BLaER1 treated with 17β-estradiol and CSF1 and Interleukin-3, amounts not matched to agents 10 nM and 100 nM (cell line): ENCODE data around the gene CUBN.

Experiments used
- H3K27ac ChIP-seq, 11 experiments: shearing (Covaris generic); formaldehyde crosslinking; 2 replicates each; pipeline ENCODE4 v1.8.1; 2022
- H3K27me3 ChIP-seq, 11 experiments: shearing (Covaris generic); formaldehyde crosslinking; 2 replicates each; pipeline ENCODE4 v1.8.1; 2022
- H3K36me3 ChIP-seq, 11 experiments: shearing (Covaris generic); formaldehyde crosslinking; 2 replicates each; pipeline ENCODE4 v1.8.1; 2022
- H3K4me1 ChIP-seq, 10 experiments: shearing (Covaris generic); formaldehyde crosslinking; 2 replicates each; pipeline ENCODE4 v1.8.1; 2022
- H3K4me2 ChIP-seq, 11 experiments: shearing (Covaris generic); formaldehyde crosslinking; 2 replicates each; pipeline ENCODE4 v1.8.1; 2022
- H3K4me3 ChIP-seq, 10 experiments: shearing (Covaris generic); formaldehyde crosslinking; 2 replicates each; pipeline ENCODE4 v1.8.1; 2022
- H3K9ac ChIP-seq, 11 experiments: shearing (Covaris generic); formaldehyde crosslinking; 2 replicates each; pipeline ENCODE4 v1.8.1; 2022
- H3K9me3 ChIP-seq, 11 experiments: shearing (Covaris generic); formaldehyde crosslinking; replicated peaks in 1 of 11; 2 replicates each; pipeline ENCODE4 v1.8.1; 2022
- H4K20me1 ChIP-seq, 11 experiments: shearing (Covaris generic); formaldehyde crosslinking; 2 replicates each; pipeline ENCODE4 v1.8.1; 2022
- Cebpa-rat ChIP-seq, 11 experiments: shearing (Covaris generic); IDR thresholded peaks; 2 replicates each; pipeline ENCODE4 v1.8.1; 2022

CUBN gene

GRCh38 chr10:17144757-17145156 is 15.1 kb upstream of the CUBN start:
- H3K36me3 ChIP-seq = peaks cover 0 to 4% (median 0%) of the 10 kb centered on the region in 11 experiments; a peak in 1 of 22 replicates
- H3K4me1 ChIP-seq = no peaks in the 10 kb centered on the region
- no peaks in the 10 kb centered on the region for H3K27me3 ChIP-seq
- no peak overlapping the region for H3K4me3 ChIP-seq
- peaks cover 0 to 14% (median 7%) of the 10 kb centered on the region in 11 experiments; a peak in 12 of 22 replicates for H3K9me3 ChIP-seq
- no peak overlapping the region for H3K27ac ChIP-seq
- H3K4me2 ChIP-seq = no peak overlapping the region
- H4K20me1 ChIP-seq = no peaks in the 10 kb centered on the region
- no peak overlapping the region for H3K9ac ChIP-seq
- TF ChIP-seq Cebpa-rat (IDR thresholded peaks at IDR 0.05) = no peak

- no peaks in the 10 kb centered on the region for H3K27me3 ChIP-seq
- H4K20me1 ChIP-seq = no peaks in the 10 kb centered on the region
- no peak overlapping the region for H3K9ac ChIP-seq
- no peak overlapping the region for H3K4me3 ChIP-seq
- peaks cover 0 to 14% (median 7%) of the 10 kb centered on the region in 11 experiments; a peak in 12 of 22 replicates for H3K9me3 ChIP-seq
- H3K27ac ChIP-seq = no peak overlapping the region
- no peak overlapping the region for H3K4me2 ChIP-seq
- H3K36me3 ChIP-seq = peaks cover 0 to 4% (median 0%) of the 10 kb centered on the region in 11 experiments; a peak in 1 of 22 replicates
- H3K4me1 ChIP-seq = no peaks in the 10 kb centered on the region
- TF ChIP-seq Cebpa-rat (IDR thresholded peaks at IDR 0.05) = no peak
Measured at GRCh38 chr10:17144032-17144431, 14.4 kb upstream of the CUBN start.

GRCh38 chr10:17143055-17143690 is 13.6 kb upstream of the CUBN start:
- H3K4me3 ChIP-seq = no peak overlapping the region
- H3K4me2 ChIP-seq = no peak overlapping the region
- no peaks in the 10 kb centered on the region for H3K27me3 ChIP-seq
- no peaks in the 10 kb centered on the region for H3K4me1 ChIP-seq
- no peak overlapping the region for H3K27ac ChIP-seq
- TF ChIP-seq Cebpa-rat (IDR thresholded peaks at IDR 0.05) = no peak
- H3K36me3 ChIP-seq = peaks cover 0 to 4% (median 0%) of the 10 kb centered on the region in 11 experiments; a peak in 1 of 22 replicates
- H3K9ac ChIP-seq = no peak overlapping the region
- H3K9me3 ChIP-seq = peaks cover 0 to 14% (median 7%) of the 10 kb centered on the region in 11 experiments; a peak in 12 of 22 replicates
- no peaks in the 10 kb centered on the region for H4K20me1 ChIP-seq

- no peaks in the 10 kb centered on the region for H3K4me1 ChIP-seq
- peaks cover 0 to 14% (median 7%) of the 10 kb centered on the region in 11 experiments; a peak in 12 of 22 replicates for H3K9me3 ChIP-seq
- H3K27ac ChIP-seq = no peak overlapping the region
- no peaks in the 10 kb centered on the region for H4K20me1 ChIP-seq
- TF ChIP-seq Cebpa-rat (IDR thresholded peaks at IDR 0.05) = no peak
- H3K4me2 ChIP-seq = no peak overlapping the region
- H3K9ac ChIP-seq = no peak overlapping the region
- H3K36me3 ChIP-seq = no peaks in the 10 kb centered on the region; a peak in 1 of 22 replicates
- no peaks in the 10 kb centered on the region for H3K27me3 ChIP-seq
- no peak overlapping the region for H3K4me3 ChIP-seq
Measured at GRCh38 chr10:17141504-17142229, 12.1 kb upstream of the CUBN start.

GRCh38 chr10:17140386-17140761 is 10.8 kb upstream of the CUBN start:
- TF ChIP-seq Cebpa-rat (IDR thresholded peaks at IDR 0.05) = no peak

GRCh38 chr10:17138460-17139042 is 8.9 kb upstream of the CUBN start:
- no peak overlapping the region for H3K4me3 ChIP-seq
- H3K4me1 ChIP-seq = no peaks in the 10 kb centered on the region
- no peak overlapping the region for H3K27ac ChIP-seq
- H3K27me3 ChIP-seq = no peaks in the 10 kb centered on the region
- no peak overlapping the region for H3K4me2 ChIP-seq
- H3K9ac ChIP-seq = no peak overlapping the region
- H3K9me3 ChIP-seq = peaks cover 0 to 14% (median 7%) of the 10 kb centered on the region in 11 experiments; a peak in 12 of 22 replicates
- no peak for TF ChIP-seq Cebpa-rat (IDR thresholded peaks at IDR 0.05)
- no peaks in the 10 kb centered on the region for H4K20me1 ChIP-seq
- no peaks in the 10 kb centered on the region; a peak in 1 of 22 replicates for H3K36me3 ChIP-seq

More at GRCh38 chr10:17140386-17140761, 10.8 kb upstream of the CUBN start:
- Histone ChIP-seq H3K4me1 (no peaks in the 10 kb centered on the region), H4K20me1 (no peaks in the 10 kb centered on the region), H3K27me3 (no peaks in the 10 kb centered on the region), H3K27ac (no peak overlapping the region), H3K9me3 (peaks cover 0 to 14% (median 7%) of the 10 kb centered on the region in 11 experiments; a peak in 12 of 22 replicates), H3K9ac (no peak overlapping the region), H3K4me3 (no peak overlapping the region), H3K4me2 (no peak overlapping the region), H3K36me3 (no peaks in the 10 kb centered on the region; a peak in 1 of 22 replicates)

GRCh38 chr10:17134737-17135260 is 5.2 kb upstream of the CUBN start:
- no peak overlapping the region for H3K4me3 ChIP-seq
- no peaks in the 10 kb centered on the region for H3K9me3 ChIP-seq
- H3K36me3 ChIP-seq = no peaks in the 10 kb centered on the region
- H3K4me1 ChIP-seq = peaks cover 0 to 6% (median 0%) of the 10 kb centered on the region in 10 experiments; a peak in 4 of 20 replicates
- no peaks in the 10 kb centered on the region for H3K27me3 ChIP-seq
- H3K4me2 ChIP-seq = no peak overlapping the region
- no peak overlapping the region for H3K27ac ChIP-seq
- no peaks in the 10 kb centered on the region for H4K20me1 ChIP-seq
- H3K9ac ChIP-seq = no peak overlapping the region
- TF ChIP-seq Cebpa-rat (IDR thresholded peaks at IDR 0.05) = no peak

- Histone ChIP-seq H3K36me3 (no peaks in the 10 kb centered on the region), H3K27ac (no peak overlapping the region), H3K4me1 (peaks cover 0 to 6% (median 0%) of the 10 kb centered on the region in 10 experiments; a peak in 4 of 20 replicates), H3K9ac (no peak overlapping the region), H3K4me2 (no peak overlapping the region), H3K9me3 (no peaks in the 10 kb centered on the region), H3K27me3 (no peaks in the 10 kb centered on the region), H4K20me1 (no peaks in the 10 kb centered on the region), H3K4me3 (no peak overlapping the region)
- TF ChIP-seq Cebpa-rat (IDR thresholded peaks at IDR 0.05) = no peak
Measured at GRCh38 chr10:17134282-17134681, 4.7 kb upstream of the CUBN start.

GRCh38 chr10:17128261-17128660 is 1.4 kb downstream of the CUBN start:
- Histone ChIP-seq H3K27me3 (no peaks in the 10 kb centered on the region), H3K4me2 (peak overlapping the region in 3 of 11 experiments; percentile 39 to 79 (median 56); a peak in 6 of 22 replicates), H3K4me1 (peaks cover 0 to 31% (median 2%) of the 10 kb centered on the region in 10 experiments; a peak in 8 of 20 replicates), H3K4me3 (no peak overlapping the region), H3K27ac (peak overlapping the region in 3 of 11 experiments; percentile 32 to 53 (median 40); a peak in 4 of 22 replicates), H3K9ac (no peak overlapping the region), H3K36me3 (no peaks in the 10 kb centered on the region), H4K20me1 (no peaks in the 10 kb centered on the region), H3K9me3 (no peaks in the 10 kb centered on the region)
- no peak for TF ChIP-seq Cebpa-rat (IDR thresholded peaks at IDR 0.05)
